HepG2 (cell line): ENCODE measurements around the gene PLXDC2. TPM values are rescaled to one million over a fixed set of nuclear protein-coding genes. Genes with fewer than 3 reads are reported as not detected.

Experiments
- ATAC-seq: fragments of 200-7000 bp; cut with Tn5 transposase; 3 replicates; pipeline ENCODE4 v1.9.1; 2020; ENCODE audit warnings: mild to moderate bottlenecking, moderate library complexity
- BruUV-seq: library from RNA; stranded (reverse); fragments of 400-500 nt; replicated peaks from 2 replicates; lab custom pipeline; 2021; lab: Mats Ljungman, UMichigan
- CTCF ChIA-PET: fragments of 300-600 bp; formaldehyde crosslinking; extraction: SDS; loops from one replicate; lab custom pipeline; 2021; ENCODE audit warnings: low total read pairs, inconsistent platforms, low intra/inter-chr PET ratio; lab: Yijun Ruan, JAX
- POLR2A ChIA-PET: fragments of 350-600 bp; sonication (Branson Sonifier 250); formaldehyde crosslinking; loops from one replicate; lab custom pipeline; 2020; ENCODE audit warnings: antibody characterized with exemption, inconsistent platforms; lab: Yijun Ruan, JAX
- DNase-seq: peaks from one replicate; pipeline ENCODE4 v3.0.0-alpha.2; 2015; ENCODE audit warnings: low spot score
- FAIRE-seq: peaks from 3 replicates; lab custom pipeline; 2011; peaks lifted over from hg19 to GRCh38; lab: Jason Lieb, UNC
- H2AFZ ChIP-seq: one replicate; pipeline ENCODE4 v1.6.1; 2011; ENCODE audit warnings: low read length, inconsistent platforms
- H3K27ac ChIP-seq: fragments of 300-600 bp; 3 replicates; pipeline ENCODE4 v1.8.0; 2011; ENCODE audit warnings: mixed run types, mild to moderate bottlenecking, mixed read lengths, low read length, inconsistent platforms; ENCODE audit not compliant: insufficient read depth; ENCODE audit errors: extremely low read length
- H3K27me3 ChIP-seq, 2 experiments: fragments of 200-600 bp in 1 of 2; 2 replicates in 1 of 2; 3 replicates in 1 of 2; pipeline versions ENCODE4 v1.6.0 to v1.8.0; 2011; ENCODE audit warnings: low read length in 2 of 2, mild to moderate bottlenecking in 2 of 2, moderate library complexity in 2 of 2, inconsistent platforms in 1 of 2; ENCODE audit not compliant: insufficient read depth in 2 of 2, control insufficient read depth in 1 of 2
- H3K36me3 ChIP-seq, 2 experiments: fragments of 200-600 bp in 1 of 2; replicated peaks in 1 of 2; 2 replicates in 1 of 2; 3 replicates in 1 of 2; pipeline versions ENCODE4 v1.5.1 to v1.8.0; 2011; ENCODE audit warnings: low read length in 2 of 2, inconsistent platforms in 1 of 2; ENCODE audit not compliant: insufficient read depth in 2 of 2, control insufficient read depth in 1 of 2
- H3K4me1 ChIP-seq: 2 replicates; pipeline ENCODE4 v1.5.1; 2012; ENCODE audit warnings: low read length, inconsistent platforms; ENCODE audit not compliant: insufficient read depth
- H3K4me2 ChIP-seq: 2 replicates; pipeline ENCODE4 v1.6.0; 2011; ENCODE audit warnings: low read depth, low read length, inconsistent platforms
- H3K4me3 ChIP-seq, 3 experiments: fragments of 200-600 bp in 1 of 3; sonication (generic), shearing (Covaris generic) in 1 of 3; replicated peaks in 1 of 3; 2 replicates each; pipeline ENCODE4 v1.5.1; 2011 to 2016; ENCODE audit warnings: low read length in 3 of 3, inconsistent platforms in 2 of 3, low read depth in 2 of 3, mild to moderate bottlenecking in 2 of 3, control low read depth in 1 of 3, mixed read lengths in 1 of 3; ENCODE audit not compliant: insufficient read depth in 1 of 3
- H3K79me2 ChIP-seq: one replicate; pipeline ENCODE4 v1.6.1; 2011; ENCODE audit warnings: low read length, inconsistent platforms; ENCODE audit not compliant: insufficient read depth
- H3K9ac ChIP-seq: 2 replicates; pipeline ENCODE4 v1.6.0; 2011; ENCODE audit warnings: mild to moderate bottlenecking, low read depth, low read length, inconsistent platforms; ENCODE audit not compliant: insufficient read depth
- H3K9me3 ChIP-seq: 2 replicates; pipeline ENCODE4 v1.5.1; 2012; ENCODE audit warnings: mild to moderate bottlenecking, low read length
- H4K20me1 ChIP-seq: 2 replicates; pipeline ENCODE4 v1.6.0; 2011; ENCODE audit warnings: inconsistent platforms, mild to moderate bottlenecking, low read length, moderate library complexity; ENCODE audit not compliant: insufficient read depth
- ARID5B ChIP-seq: IDR thresholded peaks from 2 replicates; pipeline ENCODE4 v1.4.0; 2020; ENCODE audit warnings: mild to moderate bottlenecking, missing genetic modification reagents
- CBX2 ChIP-seq, 2 experiments: fragments of 200-600 bp in 1 of 2; sonication (generic); formaldehyde crosslinking in 1 of 2; IDR thresholded peaks; 2 replicates each; pipeline versions ENCODE4 v1.7.0 to v1.8.1; 2018 to 2022; ENCODE audit warnings: low read depth in 2 of 2, low read length in 1 of 2, mild to moderate bottlenecking in 1 of 2, missing genetic modification reagents in 1 of 2
- E2F2 ChIP-seq: sonication (generic); formaldehyde crosslinking; IDR thresholded peaks from 2 replicates; pipeline ENCODE4 v1.4.0; 2020; ENCODE audit warnings: missing genetic modification reagents, borderline replicate concordance
- HNRNPH1 ChIP-seq: fragments of 200-400 bp; formaldehyde crosslinking; optimal IDR thresholded peaks from 2 replicates; pipeline ENCODE3; 2017; ENCODE audit warnings: mild to moderate bottlenecking, low read depth, low read length
- TFAP4 ChIP-seq: sonication (generic); IDR thresholded peaks from 2 replicates; pipeline ENCODE4 v1.6.1; 2016; ENCODE audit warnings: low read depth, borderline replicate concordance
- YEATS4 ChIP-seq: sonication (generic); formaldehyde crosslinking; IDR thresholded peaks from 2 replicates; pipeline ENCODE4 v1.4.0; 2020; ENCODE audit warnings: missing genetic modification reagents, borderline replicate concordance
- ZNF790 ChIP-seq: sonication (generic); formaldehyde crosslinking; IDR thresholded peaks from 2 replicates; pipeline ENCODE4 v1.8.0; 2022; ENCODE audit warnings: missing genetic modification reagents, mild to moderate bottlenecking, borderline replicate concordance
- WGBS: methylation state at CpG from one replicate; pipeline ENCODE4 v1.1.6; 2017; ENCODE audit warnings: low lambda C conversion rate; 5-methylcytosine and 5-hydroxymethylcytosine counted together
- in situ Hi-C: cut with HindIII; loops from 2 replicates; pipeline ENCODE4 v1.10.0; 2017; ENCODE audit warnings: low pct_unique_long_range_greater_than_20kb; ENCODE audit not compliant: extremely low pct_ligation_motif_present
- intact Hi-C: fragments of 100-400 bp; cut with micrococcal nuclease; formaldehyde crosslinking; loops from one replicate; pipeline ENCODE4 v1.10.0; 2022; ENCODE audit not compliant: unreplicated experiment
- polyA plus RNA-seq, 8 experiments: library from polyadenylated mRNA; depleted of rRNA in 3 of 8; stranded (reverse) in 7 of 8; unstranded in 1 of 8; fragments of >200 nt; fragmentation: Illumina TruSeq in 4 of 8; extraction: Trizol in 4 of 8; gene quantifications; 2 replicates each; pipeline versions ENCODE4 v1.2.1 to v1.2.3, GENCODE V29; 2011 to 2016; ENCODE audit warnings: low read depth in 4 of 8, missing spikeins in 1 of 8, mixed read lengths in 1 of 8; ENCODE audit not compliant: insufficient read depth in 1 of 8
- total RNA-seq, 5 experiments: library from RNA; depleted of rRNA; stranded (reverse); fragments of >200 nt; fragmentation: Illumina TruSeq; extraction: Trizol; gene quantifications; 2 replicates each; pipeline ENCODE4 v1.2.3, GENCODE V29; 2016; ENCODE audit warnings: low read depth in 1 of 5
- TF ChIP-seq, protein P1 (sequence below): sonication (generic); formaldehyde crosslinking; IDR thresholded peaks from 2 replicates; pipeline ENCODE4 v1.4.0; 2020; ENCODE audit warnings: mild to moderate bottlenecking, missing genetic modification reagents

PLXDC2 gene
- total and polyA plus RNA-seq, 2 of the 13 experiments (the other 11 are each of a cell fraction or from before 2014, with no cell fraction given): 2.1 to 2.4 TPM

DNA sequence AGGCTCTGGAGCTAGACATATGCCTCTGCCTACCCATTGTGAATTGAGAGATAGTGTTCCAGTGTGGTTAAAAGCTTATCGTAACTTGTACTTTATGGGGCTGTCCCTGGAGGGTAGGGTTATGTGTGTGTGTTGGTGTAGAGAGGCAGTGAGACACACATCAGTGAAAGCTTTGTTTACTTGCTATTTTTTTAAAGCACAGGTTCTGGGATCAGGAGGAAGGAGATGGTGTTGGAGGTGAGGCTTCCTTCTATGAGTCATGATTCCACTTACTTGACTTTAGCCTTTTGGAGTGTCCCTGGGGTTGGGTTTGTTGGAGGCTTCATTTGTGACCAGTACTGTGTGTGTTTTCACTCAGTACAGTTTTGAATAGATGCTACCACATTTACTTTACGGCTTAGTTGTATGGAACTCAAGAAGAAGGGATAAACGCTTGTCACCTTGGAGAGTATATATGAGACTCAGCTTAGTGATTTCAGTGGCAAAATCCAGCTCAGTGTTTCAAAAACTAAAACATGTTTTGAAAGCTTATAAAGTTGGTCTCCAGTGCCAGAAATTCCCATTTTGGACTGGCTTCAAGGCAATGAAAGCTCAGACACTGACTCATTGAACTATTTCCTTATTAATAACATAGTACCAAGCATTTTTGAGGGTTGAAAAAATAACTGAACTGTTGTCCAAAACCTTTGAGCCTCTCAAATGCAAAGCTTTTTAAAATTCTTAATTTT lies 106.2 kb downstream of the PLXDC2 start:
- Histone ChIP-seq H3K79me2 (no peaks in the 10 kb centered on the region), H3K27ac (no peak overlapping the region), H3K9ac (no peak overlapping the region), H3K4me3 (no peak overlapping the region), H3K4me2 (no peak overlapping the region), H3K36me3 (no peaks in the 10 kb centered on the region), H3K9me3 (no peaks in the 10 kb centered on the region), H4K20me1 (no peaks in the 10 kb centered on the region), H3K27me3 (no peaks in the 10 kb centered on the region), H3K4me1 (peaks cover 20% of the 10 kb centered on the region), H2AFZ (no peak overlapping the region)
- in situ Hi-C loops: no loop called here
- no peak for FAIRE-seq
- CTCF ChIA-PET: no interaction called here
- POLR2A ChIA-PET: no interaction called here
- WGBS: 74% methylated on average over 3 of the region's 3 CpGs
- ATAC-seq: no peak
- BruUV-seq: no TSS peak
- intact Hi-C loops: no loop called here
- no peak for DNase-seq
- TF ChIP-seq E2F2 (CRISPR knock-in tag) (no peak), YEATS4 (CRISPR knock-in tag) (no peak), TFAP4 (no peak), HNRNPH1 (no peak), ZNF790 (CRISPR knock-in tag) (no peak), CBX2 (IDR thresholded peaks at IDR 0.05; ENCODE audit: low read depth, low read length) (no peak), CBX2 (CRISPR knock-in tag; IDR thresholded peaks at IDR 0.05; ENCODE audit: low read depth) (no peak), ARID5B (CRISPR knock-in tag) (no peak)
- TF ChIP-seq, protein P1, sequence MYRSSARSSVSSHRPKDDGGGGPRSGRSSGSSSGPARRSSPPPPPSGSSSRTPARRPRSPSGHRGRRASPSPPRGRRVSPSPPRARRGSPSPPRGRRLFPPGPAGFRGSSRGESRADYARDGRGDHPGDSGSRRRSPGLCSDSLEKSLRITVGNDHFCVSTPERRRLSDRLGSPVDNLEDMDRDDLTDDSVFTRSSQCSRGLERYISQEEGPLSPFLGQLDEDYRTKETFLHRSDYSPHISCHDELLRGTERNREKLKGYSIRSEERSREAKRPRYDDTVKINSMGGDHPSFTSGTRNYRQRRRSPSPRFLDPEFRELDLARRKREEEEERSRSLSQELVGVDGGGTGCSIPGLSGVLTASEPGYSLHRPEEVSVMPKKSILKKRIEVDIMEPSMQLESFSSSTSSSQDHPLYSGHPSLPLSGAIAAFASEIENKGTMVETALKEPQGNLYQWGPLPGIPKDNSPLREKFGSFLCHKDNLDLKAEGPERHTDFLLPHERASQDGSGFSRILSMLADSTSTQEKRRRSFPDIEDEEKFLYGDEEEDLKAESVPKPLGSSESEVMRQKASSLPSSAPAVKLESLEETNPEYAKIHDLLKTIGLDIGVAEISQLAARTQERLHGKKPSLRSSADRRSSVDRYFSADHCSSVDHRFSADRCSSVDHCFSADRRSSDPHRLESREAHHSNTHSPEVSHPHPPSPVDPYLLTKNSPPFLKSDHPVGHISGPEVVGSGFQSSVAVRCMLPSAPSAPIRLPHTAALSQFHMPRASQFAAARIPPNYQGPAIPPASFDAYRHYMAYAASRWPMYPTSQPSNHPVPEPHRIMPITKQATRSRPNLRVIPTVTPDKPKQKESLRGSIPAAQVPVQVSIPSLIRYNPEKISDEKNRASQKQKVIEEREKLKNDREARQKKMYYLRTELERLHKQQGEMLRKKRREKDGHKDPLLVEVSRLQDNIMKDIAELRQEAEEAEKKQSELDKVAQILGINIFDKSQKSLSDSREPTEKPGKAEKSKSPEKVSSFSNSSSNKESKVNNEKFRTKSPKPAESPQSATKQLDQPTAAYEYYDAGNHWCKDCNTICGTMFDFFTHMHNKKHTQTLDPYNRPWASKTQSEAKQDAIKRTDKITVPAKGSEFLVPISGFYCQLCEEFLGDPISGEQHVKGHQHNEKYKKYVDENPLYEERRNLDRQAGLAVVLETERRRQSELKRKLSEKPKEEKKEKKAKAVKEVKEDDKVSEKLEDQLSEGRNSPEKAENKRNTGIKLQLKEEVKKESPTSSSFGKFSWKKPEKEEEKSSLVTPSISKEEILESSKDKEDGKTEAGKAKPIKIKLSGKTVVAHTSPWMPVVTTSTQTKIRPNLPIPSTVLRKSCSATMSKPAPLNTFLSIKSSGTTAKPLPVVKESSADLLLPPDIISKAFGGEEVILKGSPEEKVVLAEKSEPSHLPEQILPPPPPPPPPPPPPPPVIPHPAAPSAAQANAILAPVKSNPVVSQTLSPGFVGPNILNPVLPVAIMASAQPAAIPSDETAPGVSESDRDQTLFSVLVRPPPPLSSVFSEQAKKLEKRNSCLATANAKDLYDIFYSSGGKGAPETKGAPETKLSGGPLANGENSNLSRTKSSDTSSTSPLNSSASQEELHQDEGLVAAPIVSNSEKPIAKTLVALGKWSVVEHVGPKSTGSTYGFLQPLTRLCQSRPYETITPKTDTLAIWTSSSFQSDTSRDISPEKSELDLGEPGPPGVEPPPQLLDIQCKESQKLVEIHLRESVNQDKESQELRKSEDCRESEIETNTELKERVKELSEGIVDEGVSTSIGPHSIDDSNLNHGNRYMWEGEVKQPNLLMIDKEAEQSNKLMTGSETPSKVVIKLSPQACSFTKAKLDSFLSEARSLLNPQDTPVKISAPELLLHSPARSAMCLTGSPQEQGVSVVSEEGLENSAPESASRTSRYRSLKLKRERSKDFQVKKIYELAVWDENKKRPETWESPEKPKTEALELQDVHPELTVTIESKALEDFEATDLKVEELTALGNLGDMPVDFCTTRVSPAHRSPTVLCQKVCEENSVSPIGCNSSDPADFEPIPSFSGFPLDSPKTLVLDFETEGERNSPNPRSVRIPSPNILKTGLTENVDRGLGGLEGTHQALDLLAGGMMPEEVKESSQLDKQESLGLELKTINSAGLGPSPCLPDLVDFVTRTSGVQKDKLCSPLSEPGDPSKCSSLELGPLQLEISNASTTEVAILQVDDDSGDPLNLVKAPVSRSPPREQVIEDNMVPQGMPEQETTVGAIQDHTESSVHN: no peak
